ENCODE data around the gene FIG4.
A peak's percentile ranks its signal among the peaks of the same experiment; 100 is the strongest.

FIG4 gene

GRCh38 chr6:109795994-109796555, 105.0 kb downstream of the FIG4 start:
- in situ Hi-C loops (cut with HindIII; ENCODE audit: low pct_ligation_motif_present, low sequenced_read_pairs), result no loop called here
- DNase-seq, result peak; percentile 35
- no peak overlapping the region for H3K27ac ChIP-seq

GRCh38 chr6:109799129-109799528, 108.0 kb downstream of the FIG4 start:
- Histone ChIP-seq H3K27me3 (replicated peaks) (no peaks in the 10 kb centered on the region), H3K27ac (no peak overlapping the region), H3K4me3 (ENCODE audit: low read depth, low read length) (no peak overlapping the region), H3K36me3 (replicated peaks) (no peaks in the 10 kb centered on the region)
- DNase-seq, result no peak
- in situ Hi-C loops (cut with HindIII; ENCODE audit: low pct_ligation_motif_present, low sequenced_read_pairs), result no loop called here
- TF ChIP-seq CTCF (IDR thresholded peaks at IDR 0.05; ENCODE audit: low read depth, low read length, missing control alignments), result no peak

More at GRCh38 chr6:109795994-109796555, 105.0 kb downstream of the FIG4 start:
- Histone ChIP-seq H3K36me3 (replicated peaks) (no peaks in the 10 kb centered on the region), H3K4me3 (ENCODE audit: low read depth, low read length) (no peak overlapping the region), H3K27me3 (replicated peaks) (no peaks in the 10 kb centered on the region)
- no peak for TF ChIP-seq CTCF (IDR thresholded peaks at IDR 0.05; ENCODE audit: low read depth, low read length, missing control alignments)

GRCh38 chr6:109799664-109800063, 108.6 kb downstream of the FIG4 start:
- no peak for TF ChIP-seq CTCF (IDR thresholded peaks at IDR 0.05; ENCODE audit: low read depth, low read length, missing control alignments)
- H3K36me3 ChIP-seq (replicated peaks), result no peaks in the 10 kb centered on the region
- no peak for DNase-seq
- H3K4me3 ChIP-seq (ENCODE audit: low read depth, low read length), result no peak overlapping the region
- H3K27ac ChIP-seq, result no peak overlapping the region
- no peaks in the 10 kb centered on the region for H3K27me3 ChIP-seq (replicated peaks)
- in situ Hi-C loops (cut with HindIII; ENCODE audit: low pct_ligation_motif_present, low sequenced_read_pairs), result no loop called here

- H3K4me3 ChIP-seq (ENCODE audit: low read depth, low read length), result no peak overlapping the region
- no peaks in the 10 kb centered on the region for H3K36me3 ChIP-seq (replicated peaks)
- no peak overlapping the region for H3K27ac ChIP-seq
- TF ChIP-seq CTCF (IDR thresholded peaks at IDR 0.05; ENCODE audit: low read depth, low read length, missing control alignments), result no peak
- in situ Hi-C loops (cut with HindIII; ENCODE audit: low pct_ligation_motif_present, low sequenced_read_pairs), result no loop called here
- DNase-seq, result no peak
- no peaks in the 10 kb centered on the region for H3K27me3 ChIP-seq (replicated peaks)
Observed at GRCh38 chr6:109800771-109801170, 109.7 kb downstream of the FIG4 start.

GRCh38 chr6:109801794-109802193, 110.7 kb downstream of the FIG4 start:
- H3K27ac ChIP-seq, result no peak overlapping the region
- TF ChIP-seq CTCF (IDR thresholded peaks at IDR 0.05; ENCODE audit: low read depth, low read length, missing control alignments), result no peak
- H3K4me3 ChIP-seq (ENCODE audit: low read depth, low read length), result no peak overlapping the region
- no peaks in the 10 kb centered on the region for H3K27me3 ChIP-seq (replicated peaks)
- no peaks in the 10 kb centered on the region for H3K36me3 ChIP-seq (replicated peaks)
- no peak for DNase-seq
- in situ Hi-C loops (cut with HindIII; ENCODE audit: low pct_ligation_motif_present, low sequenced_read_pairs), result no loop called here

- Histone ChIP-seq H3K27me3 (replicated peaks) (no peaks in the 10 kb centered on the region), H3K27ac (no peak overlapping the region), H3K4me3 (ENCODE audit: low read depth, low read length) (no peak overlapping the region), H3K36me3 (replicated peaks) (no peaks in the 10 kb centered on the region)
- TF ChIP-seq CTCF (IDR thresholded peaks at IDR 0.05; ENCODE audit: low read depth, low read length, missing control alignments), result no peak
- no peak for DNase-seq
- in situ Hi-C loops (cut with HindIII; ENCODE audit: low pct_ligation_motif_present, low sequenced_read_pairs), result no loop called here
Observed at GRCh38 chr6:109804020-109804419, 112.9 kb downstream of the FIG4 start.
